HG02840 (cell line): ENCODE measurements around the gene TREH.

Source experiments
- ATAC-seq: cut with Tn5 transposase; IDR thresholded peaks from one replicate; pipeline ENCODE4 v1.9.1; 2021; ENCODE audit warnings: mild to moderate bottlenecking, moderate library complexity, moderate number of reproducible peaks; ENCODE audit not compliant: unreplicated experiment, low FRiP score

The TREH gene

GRCh38 chr11:118670063-118670462, 9.4 kb downstream of the TREH start:
- ATAC-seq: no peak

GRCh38 chr11:118666371-118666770, 13.1 kb downstream of the TREH start:
- no peak for ATAC-seq

- no peak for ATAC-seq
Measured at GRCh38 chr11:118663902-118664301, 15.5 kb downstream of the TREH start.

GRCh38 chr11:118663381-118663780, 16.1 kb downstream of the TREH start:
- no peak for ATAC-seq

GRCh38 chr11:118662401-118663271, 16.8 kb downstream of the TREH start:
- ATAC-seq: no peak

GRCh38 chr11:118661425-118662301, 17.8 kb downstream of the TREH start:
- no peak for ATAC-seq

- ATAC-seq: no peak
Measured at GRCh38 chr11:118660681-118661424, 18.6 kb downstream of the TREH start.

GRCh38 chr11:118659953-118660680, 19.3 kb downstream of the TREH start:
- ATAC-seq: no peak

GRCh38 chr11:118659314-118659952, 20.0 kb downstream of the TREH start:
- ATAC-seq: no peak

GRCh38 chr11:118658429-118659313, 20.8 kb downstream of the TREH start:
- ATAC-seq: no peak

GRCh38 chr11:118657709-118658428, 21.6 kb downstream of the TREH start:
- ATAC-seq: no peak

GRCh38 chr11:118657238-118657637, 22.2 kb downstream of the TREH start:
- no peak for ATAC-seq

GRCh38 chr11:118656563-118657165, 22.8 kb downstream of the TREH start:
- ATAC-seq: no peak

GRCh38 chr11:118655486-118656190, 23.8 kb downstream of the TREH start:
- ATAC-seq: no peak

- no peak for ATAC-seq
Measured at GRCh38 chr11:118653684-118654390, 25.6 kb downstream of the TREH start.

- no peak for ATAC-seq
Measured at GRCh38 chr11:118652681-118653181, 26.7 kb downstream of the TREH start.
